GM19025 (cell line): ENCODE results near the gene TNFAIP8L1.

Experiments
- ATAC-seq: cut with Tn5 transposase; IDR thresholded peaks from one replicate; pipeline ENCODE4 v1.9.1; 2021; ENCODE audit warnings: mild to moderate bottlenecking, low read depth, moderate library complexity; ENCODE audit not compliant: unreplicated experiment

TNFAIP8L1 gene

GRCh38 chr19:4606921-4607678 is 32.2 kb upstream of the TNFAIP8L1 start:
- ATAC-seq, result no peak

DNA sequence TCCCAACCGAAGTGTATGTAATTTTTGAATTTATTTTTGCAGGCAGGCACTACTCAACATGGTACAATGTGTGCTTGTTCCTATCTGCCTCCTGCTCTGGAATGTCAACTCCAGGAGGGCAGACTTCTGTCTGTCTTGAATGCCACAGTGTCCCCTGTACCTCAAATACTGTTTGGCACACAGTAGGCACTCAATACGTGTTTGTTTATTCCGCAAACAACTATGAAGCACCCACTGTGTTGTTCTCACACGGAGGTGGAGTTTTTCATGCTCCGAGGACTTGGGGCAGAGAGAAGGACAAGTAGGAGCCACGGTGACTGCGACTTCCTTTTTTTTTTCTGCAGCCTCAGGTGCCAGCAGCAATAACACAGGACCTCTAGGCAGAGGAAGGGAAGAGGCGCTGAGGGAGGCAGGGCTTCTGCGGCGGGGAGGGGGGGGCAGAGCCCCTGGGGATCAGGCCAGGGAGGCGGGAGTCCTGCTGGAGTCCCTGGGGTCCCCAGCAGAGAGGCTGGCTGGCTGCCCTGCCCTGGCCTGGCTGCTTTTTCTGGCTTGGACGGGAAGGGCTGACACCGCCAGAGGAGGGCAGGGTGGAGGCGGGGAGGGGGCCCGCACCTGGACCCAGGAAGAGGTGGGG is 29.3 kb upstream of the TNFAIP8L1 start:
- ATAC-seq, result no peak

GRCh38 chr19:4613254-4613751 is 26.0 kb upstream of the TNFAIP8L1 start:
- ATAC-seq, result no peak

DNA sequence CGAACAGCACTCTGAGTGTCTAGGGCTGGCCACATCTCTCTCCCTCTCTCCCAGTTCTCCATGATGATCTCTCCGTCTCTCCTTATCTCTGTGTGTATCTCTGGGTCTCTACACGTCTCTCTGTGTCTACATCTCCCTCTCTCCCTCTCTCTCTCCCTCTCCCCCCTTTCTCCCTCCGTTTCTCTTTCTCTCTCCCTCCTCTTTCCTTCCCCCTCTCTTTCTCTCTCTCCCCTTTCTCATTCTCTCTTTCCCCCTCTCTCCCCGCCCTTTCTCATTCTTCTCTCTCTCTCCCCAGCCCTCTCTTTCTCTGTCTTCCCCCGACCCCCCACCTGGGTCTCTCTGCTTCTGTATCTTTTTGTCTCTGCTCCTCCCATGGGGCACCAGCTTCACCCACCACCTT is 21.3 kb upstream of the TNFAIP8L1 start:
- no peak for ATAC-seq

GRCh38 chr19:4619668-4620294 is 19.5 kb upstream of the TNFAIP8L1 start:
- ATAC-seq, result no peak

DNA sequence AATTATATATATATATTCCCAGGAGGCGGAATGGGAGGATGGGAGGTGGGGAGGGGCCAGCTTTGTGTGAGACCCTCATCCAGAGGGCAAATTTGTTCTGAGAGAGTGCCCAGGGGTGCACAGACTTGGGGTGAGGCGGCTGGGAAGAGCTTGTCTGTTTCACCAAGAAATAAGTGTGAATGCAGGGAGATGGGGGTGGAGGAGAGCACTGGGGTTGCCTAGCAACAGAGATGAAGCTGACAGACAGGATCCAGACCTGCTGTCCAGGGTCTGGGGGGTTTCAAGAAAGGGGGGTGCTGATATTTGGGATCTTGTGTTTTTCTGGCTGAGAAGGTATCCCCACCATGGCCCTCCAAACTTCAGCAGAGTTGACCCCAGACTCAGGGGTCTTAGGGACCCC is 18.6 kb upstream of the TNFAIP8L1 start:
- no peak for ATAC-seq

- ATAC-seq, result no peak
These were observed 16.5 kb upstream of the TNFAIP8L1 start for GRCh38 chr19:4622695-4623421.

- no peak for ATAC-seq
These were observed 15.0 kb upstream of the TNFAIP8L1 start for GRCh38 chr19:4624301-4624700.

GRCh38 chr19:4624733-4625362 is 14.5 kb upstream of the TNFAIP8L1 start:
- no peak for ATAC-seq

DNA sequence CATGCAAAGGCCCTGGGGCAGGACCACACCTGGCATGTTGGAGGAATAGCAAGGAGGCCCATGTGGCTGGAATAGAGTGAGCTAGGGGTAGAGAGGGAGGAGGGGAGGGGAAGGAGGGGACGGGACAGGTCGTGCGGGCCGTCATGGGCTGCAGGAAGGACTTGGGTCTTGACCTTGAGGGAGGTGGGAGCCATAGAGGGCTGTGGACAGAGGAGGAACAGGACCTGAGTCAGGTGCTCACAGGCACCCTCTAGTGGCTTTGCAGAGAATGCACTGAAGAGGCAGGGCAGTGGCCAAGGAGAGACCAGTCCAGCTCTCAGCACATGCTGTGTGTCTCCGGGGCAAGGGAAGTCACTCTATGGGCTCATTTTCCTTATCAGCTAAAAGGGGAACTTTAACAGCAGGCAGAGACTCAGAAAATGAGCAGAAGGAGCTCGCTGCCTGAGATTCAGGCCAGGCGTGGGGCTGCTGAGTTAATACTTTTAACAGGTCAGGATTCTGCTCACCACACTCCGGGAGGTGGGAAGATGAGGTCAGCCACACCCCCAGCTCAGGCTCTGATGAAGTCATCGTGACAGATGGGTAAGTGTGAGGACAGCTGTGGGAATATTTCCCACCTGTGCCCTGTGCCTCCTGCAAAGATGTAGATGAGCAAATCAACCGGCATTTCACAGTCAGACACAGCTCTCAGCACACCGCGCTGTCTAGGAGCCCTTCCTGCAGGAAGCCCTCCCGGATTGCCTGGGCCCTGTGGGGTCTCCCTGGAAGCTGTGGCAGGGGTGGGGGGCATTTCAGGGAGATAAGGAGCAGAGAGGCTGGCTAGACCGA is 6.0 kb upstream of the TNFAIP8L1 start:
- no peak for ATAC-seq

DNA sequence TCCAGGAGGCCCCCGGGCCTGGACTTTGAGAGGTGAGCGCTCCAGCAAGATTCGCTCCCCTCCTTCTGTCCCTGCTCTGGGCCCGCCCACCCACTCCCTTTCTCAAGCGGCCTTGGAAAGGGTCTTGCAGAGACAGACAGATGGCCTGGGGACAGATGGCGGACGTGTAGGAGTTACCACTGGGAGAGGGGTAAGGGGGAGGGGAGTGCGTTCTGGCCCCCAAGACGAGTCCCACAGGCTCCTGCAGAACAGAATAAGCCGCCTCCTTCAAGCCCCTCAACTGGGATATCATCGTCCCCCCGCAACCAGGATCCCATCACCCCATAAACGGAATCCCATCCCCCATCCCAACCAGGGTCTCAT is 3.6 kb upstream of the TNFAIP8L1 start:
- no peak for ATAC-seq

DNA sequence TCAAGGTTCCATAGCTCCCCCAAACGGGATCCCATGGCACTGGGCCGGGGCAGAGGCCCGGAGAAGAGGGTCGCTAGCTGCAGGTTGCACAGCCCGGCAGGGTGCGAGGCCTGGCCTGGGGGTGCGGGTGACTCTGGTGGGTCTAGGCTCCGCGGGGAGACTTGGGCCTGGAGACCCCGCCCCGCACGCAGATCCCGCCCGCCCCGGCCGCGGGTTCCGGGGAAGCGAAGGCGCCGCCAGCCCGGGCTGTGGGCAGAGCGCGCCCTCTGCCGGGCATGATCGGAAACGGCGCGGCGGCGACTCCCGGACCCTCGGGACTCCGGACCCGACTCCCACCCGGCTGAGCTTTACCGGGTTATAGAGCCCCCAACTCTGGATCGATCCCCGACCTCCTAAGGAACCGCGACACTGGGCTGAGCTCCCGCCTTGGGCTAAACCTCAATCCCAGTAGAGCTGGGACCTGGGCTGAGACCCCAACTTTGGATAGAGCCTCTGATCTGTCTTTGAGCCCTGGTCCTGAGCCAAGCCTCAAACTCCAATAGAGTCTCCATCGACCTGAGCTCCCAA is 3.1 kb upstream of the TNFAIP8L1 start:
- ATAC-seq, result no peak

GRCh38 chr19:4636761-4637160 is 2.6 kb upstream of the TNFAIP8L1 start:
- no peak for ATAC-seq

- ATAC-seq, result no peak
These were observed 999 bp upstream of the TNFAIP8L1 start for GRCh38 chr19:4638317-4638716.

DNA sequence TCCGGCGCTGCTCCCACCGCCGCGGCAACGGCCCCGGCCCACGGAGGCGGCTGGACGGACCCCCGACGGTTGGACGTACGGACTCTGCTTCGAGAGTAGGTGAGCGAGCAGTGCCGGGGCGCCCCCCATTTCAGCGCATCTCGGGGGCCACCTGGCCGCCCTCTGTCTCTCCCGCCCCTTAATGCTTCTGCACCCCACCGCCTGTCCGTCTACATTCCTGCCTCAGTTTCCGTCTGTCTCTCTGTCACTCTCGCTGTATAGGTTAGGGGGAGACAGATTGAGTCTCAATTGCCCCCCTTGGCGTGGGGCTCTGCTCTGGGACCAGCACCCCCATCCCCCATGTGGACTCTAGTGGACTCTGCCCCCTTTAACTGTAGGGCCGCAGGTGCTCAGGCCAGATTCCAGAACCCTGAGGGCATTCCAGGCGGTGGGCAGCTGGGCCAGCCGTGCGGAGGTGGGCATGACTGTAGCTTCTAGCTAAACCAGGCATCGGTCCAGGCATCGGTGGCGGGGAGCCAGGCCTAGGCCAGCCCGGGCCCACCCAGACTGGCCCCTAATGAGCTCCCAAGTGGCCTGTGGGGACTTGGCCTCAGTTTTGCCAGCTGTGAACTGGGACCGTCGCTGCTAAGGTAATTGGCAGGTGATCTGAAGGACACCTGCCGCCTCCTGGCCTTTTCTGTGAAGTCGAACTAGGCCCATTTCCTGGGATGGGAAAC is 373 bp downstream of the TNFAIP8L1 start:
- ATAC-seq, result no peak

- no peak for ATAC-seq
These were observed 1.1 kb downstream of the TNFAIP8L1 start for GRCh38 chr19:4640247-4641000.

DNA sequence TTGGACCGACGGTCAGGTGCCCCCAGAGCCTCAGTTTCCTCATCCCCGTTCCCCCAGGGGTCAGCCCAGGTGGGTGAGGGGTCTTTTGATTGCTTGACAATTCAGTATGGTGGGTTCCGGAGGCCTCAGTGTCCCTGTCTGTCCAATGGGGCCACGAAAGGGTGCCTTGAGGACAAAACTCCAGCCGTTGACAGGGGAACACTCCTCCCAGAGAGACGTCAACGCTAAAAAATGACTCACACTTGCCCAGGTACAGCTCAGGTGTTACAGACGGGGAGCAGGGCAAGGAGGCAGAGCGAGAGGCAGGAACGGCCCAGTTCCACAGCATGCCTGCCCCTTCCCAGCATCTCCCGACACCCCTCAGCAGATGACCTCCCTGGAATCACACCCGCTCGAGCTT is 1.8 kb downstream of the TNFAIP8L1 start:
- ATAC-seq, result no peak

- ATAC-seq, result no peak
These were observed 3.3 kb downstream of the TNFAIP8L1 start for GRCh38 chr19:4642625-4643024.
